ENCODE measurements around the gene C5orf63.
"Not testable (repeated sequence)": the region's sequence is repeated elsewhere in the genome, so short reads cannot be mapped to it uniquely, and the experiment has no call there.

Gene C5orf63

DNA sequence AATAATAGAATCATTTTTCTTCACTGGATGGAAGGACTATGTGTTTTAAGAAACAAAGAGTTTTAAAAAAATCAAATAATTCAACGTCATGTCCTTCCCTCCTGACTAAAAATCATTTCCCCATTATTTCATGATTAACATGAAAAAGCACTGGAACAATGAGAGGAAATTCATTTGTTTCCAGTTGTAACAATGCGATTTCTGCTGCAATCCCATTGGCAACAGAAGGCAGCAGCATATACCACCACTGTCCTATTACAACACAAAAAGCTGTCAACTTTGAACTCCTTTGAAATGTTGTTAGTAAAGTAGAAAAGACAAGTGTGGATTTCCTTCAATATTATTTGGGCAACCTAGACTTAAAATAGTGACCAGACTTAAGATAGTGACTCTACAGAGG lies 3.1 kb downstream of the C5orf63 start:
- DNase-seq: no peak

DNA sequence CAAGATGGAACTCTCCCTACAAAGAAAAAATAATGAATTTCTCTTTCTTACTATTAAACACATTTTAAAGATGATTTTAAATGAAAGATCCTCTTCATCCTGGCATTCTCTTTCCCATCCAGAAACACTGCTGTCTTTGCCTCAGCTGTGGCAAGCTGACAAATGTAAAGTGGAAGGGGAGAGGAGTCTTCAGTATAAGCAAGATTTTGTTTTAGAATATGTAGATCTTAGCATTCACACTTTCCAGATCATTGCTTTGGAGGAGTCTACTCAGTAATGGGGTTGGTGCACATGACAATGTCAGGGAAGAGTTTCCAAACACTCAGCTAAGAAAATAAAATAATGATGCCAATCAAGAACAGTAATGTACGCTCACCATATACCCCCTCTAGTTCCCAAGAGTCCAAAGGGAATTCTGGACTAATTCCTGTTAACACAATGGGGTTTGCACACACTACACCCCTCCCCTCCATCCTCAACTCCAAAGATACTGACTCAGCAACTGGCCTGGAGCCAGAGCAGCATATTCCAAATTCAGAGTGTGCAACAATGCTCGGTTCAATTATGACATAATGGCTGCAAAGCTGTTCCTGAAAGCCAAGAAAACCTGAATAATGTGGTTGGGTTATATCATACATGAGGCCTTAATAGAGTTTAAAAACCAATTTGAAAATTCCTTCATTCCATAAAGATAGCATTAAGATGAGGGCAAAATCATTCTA lies 4.6 kb downstream of the C5orf63 start:
- no peak for DNase-seq

DNA sequence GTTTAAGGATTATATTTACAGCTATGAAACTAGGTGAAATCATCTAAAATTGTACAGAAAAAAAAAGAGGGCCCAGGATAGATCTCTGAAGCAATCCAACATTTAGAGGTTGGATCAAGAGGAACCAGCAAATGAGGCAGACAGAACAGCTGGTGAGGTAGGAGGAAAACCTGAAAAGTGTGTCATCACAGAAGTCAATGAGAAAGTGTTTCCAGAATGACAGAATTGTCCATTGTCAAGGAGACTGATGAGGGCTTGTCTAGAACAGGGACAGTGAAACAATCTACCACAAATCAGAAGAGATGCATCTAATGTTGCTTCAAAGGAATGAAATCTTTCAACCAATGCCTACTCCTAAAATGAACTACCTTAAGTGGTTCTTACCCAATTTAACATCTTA lies 6.6 kb downstream of the C5orf63 start:
- DNase-seq: no peak

DNA sequence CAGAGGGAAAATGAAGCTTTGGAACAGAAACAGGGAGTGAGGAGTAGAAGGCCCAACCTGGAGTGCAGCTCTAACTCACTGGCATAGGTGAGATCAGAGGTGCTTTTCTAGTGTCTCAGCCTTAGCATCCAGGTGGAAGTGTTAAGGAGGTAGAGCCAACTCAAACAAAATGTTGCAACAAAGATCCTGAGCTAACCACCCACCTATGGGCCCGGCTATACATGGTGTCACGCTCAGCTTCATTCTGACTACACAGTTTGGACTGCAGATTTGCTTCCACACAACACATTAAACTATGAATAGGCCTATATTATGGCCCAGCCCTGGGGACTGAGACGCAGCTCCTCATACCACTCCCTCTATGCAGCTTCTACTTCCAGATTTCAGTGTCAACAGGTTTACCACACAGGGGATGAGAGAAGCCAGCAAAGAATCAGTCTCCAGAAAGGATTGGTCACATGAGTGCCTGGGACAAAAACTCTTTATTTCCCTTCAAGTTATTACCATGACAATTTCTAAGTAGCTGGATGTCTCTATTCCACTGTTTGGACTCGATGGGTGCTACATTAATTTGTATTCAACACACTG lies 9.0 kb downstream of the C5orf63 start:
- no peak for DNase-seq

- DNase-seq: no peak
These were observed 9.9 kb downstream of the C5orf63 start for GRCh38 chr5:127063257-127063913.

DNA sequence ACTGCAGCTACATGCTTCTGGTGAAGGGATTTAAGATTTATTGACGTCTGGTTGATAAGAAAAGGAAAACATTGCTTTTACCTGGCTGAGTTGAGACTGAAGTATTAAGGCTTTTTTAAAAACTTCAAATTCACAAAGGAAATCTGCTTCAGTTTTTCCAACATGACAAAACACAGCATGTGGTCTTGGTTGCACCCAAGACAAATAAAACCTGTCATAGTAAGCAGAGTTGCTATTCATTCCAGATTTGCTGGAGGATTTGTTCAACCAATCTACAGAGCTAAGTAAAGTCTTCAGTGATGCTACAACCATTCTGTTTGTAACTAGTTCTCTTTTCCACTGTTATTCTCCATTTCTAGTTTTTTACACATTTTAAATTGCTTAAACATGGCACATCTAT lies 11.3 kb downstream of the C5orf63 start:
- no peak for DNase-seq

DNA sequence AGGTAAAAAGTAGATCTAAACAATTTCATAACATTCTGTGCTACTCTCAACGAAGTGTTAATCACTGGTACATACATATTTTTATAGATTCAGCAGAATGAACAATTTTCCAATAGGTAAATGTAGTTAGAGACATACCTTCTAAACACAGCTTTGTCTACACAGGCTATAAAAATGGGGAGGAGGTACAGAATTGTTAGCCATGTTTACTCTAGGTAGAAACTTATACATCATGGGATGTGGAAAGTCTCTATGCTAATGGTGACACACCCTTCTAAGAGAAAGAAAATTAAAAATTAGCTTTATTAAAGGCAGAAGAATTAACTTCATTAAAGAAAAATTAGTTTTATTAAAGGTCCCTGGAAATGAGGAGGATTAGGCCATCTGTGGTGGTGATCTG lies 11.8 kb downstream of the C5orf63 start:
- no peak for DNase-seq

DNA sequence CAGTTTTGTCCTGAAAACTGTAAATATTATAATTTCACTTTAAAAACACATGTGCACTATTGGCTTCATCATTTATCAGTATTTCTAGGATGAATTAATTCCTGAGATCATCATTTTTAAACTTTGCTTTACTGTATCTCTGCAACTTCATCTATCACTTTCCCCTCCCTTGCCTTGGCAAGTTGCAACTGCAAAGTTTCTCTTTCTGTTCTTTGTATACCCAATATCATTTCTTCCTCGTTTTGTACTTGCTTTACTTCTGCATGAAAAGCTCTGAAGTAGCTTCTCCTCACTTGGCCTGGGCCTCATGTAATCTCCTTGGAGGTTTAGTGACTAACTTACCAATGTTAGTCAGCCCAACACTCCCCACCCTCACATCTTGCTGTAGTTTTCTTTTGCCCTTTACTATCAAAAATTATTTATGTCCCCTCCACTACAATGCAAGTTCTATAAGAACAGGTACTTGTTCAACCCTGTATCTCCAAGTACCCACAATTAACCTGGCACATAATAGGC lies 12.8 kb downstream of the C5orf63 start:
- no peak for DNase-seq

DNA sequence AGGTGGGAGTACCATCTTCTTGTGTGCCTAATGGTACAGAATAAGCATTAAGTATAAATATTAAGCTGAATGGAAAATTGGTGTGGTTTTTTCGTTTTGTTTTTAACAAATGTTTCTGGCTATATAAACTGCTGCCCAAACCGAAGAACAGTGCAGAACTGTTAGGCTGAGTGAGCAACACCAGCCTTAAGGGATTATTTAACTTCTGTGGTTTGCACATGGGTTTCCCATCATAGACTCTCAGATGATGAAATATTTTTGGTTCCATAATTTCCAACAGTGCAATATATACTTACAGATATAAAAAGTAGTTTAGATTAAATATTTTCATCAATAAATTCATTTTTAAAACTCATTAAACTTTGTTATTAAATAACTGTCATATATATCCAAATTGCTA lies 16.4 kb downstream of the C5orf63 start:
- DNase-seq: no peak

DNA sequence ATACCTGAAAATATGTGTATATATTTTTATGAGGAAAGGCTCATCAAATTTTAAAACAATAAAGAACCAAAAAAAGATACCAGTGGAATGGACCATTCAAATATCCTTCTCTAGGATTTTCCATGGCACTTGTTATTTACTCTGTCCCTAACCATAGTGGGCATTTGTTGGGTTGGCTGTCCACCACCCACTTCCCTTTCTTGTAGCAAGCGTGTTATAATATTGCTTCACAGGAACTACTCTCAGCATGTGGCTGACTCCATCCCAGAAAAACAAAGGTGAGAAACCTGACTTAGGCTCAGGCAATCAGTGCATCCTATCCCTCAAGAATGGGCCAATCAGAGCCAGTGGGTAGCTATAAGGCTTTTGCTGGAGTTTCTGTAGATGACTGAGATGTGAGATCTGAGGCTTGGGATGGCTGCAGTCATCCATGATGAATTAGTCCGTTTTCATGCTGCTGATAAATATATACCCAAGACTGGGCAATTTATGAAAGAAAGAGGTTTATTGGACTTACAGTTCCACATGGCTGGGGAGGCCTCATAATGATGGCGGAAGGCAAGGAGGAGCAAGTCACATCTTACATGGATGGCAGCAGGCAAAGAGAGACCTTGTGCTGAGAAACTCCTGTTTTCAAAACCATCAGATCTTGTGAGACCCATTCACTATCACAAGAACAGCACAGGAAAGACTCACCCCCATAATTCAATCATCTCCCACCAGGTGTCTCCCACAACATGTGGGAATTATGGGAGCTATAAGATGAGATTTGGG lies 17.2 kb downstream of the C5orf63 start:
- DNase-seq: no peak

- DNase-seq: not testable (repeated sequence)
These were observed 19.8 kb downstream of the C5orf63 start for GRCh38 chr5:127053551-127053950.

- no peak for DNase-seq
These were observed 20.3 kb downstream of the C5orf63 start for GRCh38 chr5:127053049-127053448.

GRCh38 chr5:127051591-127051990 lies 21.7 kb downstream of the C5orf63 start:
- DNase-seq: no peak

- no peak for DNase-seq
These were observed 26.8 kb downstream of the C5orf63 start for GRCh38 chr5:127046343-127047072.

DNA sequence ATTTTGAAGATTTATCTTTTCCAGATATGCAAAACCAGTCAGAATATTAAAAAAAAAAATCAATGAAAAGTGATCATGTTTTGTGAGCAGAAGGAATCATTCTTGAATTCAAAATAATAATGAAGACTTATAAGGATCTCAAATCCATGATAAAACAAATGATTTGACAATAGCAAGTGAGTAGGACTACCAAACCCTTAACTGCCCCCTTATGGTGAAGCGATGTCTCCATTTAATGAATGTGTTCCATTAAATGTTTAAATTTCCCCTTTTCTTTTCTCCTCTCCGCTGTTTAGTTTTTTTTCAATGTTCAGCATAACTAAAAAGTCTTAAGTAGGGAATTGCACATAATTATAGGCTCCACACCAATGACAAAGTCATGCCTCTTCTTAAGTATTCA lies 30.7 kb downstream of the C5orf63 start:
- no peak for DNase-seq

DNA sequence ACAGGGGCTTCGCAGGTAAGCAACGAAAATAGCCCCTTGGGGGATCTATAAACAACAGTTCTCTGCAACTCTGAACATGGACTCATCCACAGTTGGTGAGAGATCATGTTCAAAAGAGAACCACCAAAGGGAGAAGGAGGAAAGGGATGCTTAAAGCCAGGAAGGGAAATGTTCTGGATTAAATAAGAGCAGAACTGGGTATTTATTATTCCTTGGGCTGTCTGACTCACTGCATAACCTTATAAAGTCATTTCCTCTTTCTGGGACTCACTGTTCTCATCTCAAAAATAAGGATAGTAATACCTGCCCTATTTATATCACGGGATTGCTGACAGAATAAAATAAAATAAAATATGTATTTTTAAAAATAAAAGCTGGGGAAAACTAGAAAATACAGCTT lies 31.7 kb downstream of the C5orf63 start:
- DNase-seq: no peak

GRCh38 chr5:127040796-127041520 lies 32.3 kb downstream of the C5orf63 start:
- no peak for DNase-seq

DNA sequence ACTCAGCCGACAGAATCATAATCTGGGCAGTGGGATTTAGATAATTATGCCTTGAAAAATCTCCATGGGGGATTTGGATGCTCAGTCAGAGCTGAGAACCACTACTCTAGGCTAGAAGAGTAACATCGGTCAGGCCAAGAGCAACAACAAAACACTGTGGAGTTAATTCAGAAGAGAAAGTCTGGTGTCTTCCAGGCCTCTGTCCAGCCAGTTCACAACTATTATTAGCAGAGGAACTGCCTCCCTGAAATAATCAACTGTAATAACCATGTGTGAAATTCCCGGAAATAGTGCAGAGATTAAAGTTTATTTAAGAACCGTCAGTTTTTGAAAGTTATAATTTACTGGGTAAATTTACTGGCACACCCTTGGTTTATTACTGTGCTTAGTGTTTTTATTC lies 34.8 kb downstream of the C5orf63 start:
- no peak for DNase-seq

GRCh38 chr5:127031863-127032232 lies 41.5 kb downstream of the C5orf63 start:
- DNase-seq: no peak

DNA sequence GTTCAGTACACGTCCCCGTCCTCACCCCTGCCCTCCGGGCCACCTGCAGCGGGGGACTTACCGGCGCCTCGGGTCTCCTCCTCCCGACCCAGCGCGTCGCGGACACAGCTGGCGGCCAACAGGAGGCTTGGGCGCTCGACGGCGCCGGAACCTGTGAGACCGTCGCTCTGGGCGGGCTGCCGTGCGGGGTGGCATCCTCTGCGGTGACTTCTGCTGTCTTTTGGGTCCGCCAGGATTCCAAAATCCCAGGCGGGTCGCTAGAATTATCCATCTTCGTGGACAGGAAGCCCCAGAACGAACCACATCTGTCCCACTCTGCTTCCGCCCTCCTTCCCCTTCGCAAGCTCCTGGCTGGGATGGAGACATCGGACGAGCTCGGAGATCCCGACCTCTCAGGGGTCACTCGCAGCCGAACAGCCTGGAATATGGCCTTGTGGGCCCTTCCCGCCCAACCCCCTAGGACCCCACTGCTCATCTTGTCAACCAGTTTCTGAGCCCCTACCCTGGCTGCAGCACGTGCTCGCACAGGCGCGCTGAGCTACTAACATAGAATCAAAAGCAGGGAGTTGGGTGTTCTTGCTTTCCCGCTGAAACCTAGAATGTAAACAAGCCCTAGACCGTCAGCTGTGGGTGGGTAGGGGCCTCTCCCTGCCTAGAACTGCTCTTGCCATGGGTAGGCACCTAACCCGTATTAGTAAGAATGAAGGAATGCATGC lies 42.0 kb downstream of the C5orf63 start:
- DNase-seq: no peak

Measured in cerebellar nuclear complex (tissue), 1 donor.